HG02610 (cell line): ENCODE results near the gene THAP11.

Experiments used
- ATAC-seq: cut with Tn5 transposase; IDR thresholded peaks from one replicate; pipeline ENCODE4 v1.9.1; 2021; ENCODE audit warnings: mild to moderate bottlenecking, moderate library complexity; ENCODE audit not compliant: unreplicated experiment

The THAP11 gene

DNA sequence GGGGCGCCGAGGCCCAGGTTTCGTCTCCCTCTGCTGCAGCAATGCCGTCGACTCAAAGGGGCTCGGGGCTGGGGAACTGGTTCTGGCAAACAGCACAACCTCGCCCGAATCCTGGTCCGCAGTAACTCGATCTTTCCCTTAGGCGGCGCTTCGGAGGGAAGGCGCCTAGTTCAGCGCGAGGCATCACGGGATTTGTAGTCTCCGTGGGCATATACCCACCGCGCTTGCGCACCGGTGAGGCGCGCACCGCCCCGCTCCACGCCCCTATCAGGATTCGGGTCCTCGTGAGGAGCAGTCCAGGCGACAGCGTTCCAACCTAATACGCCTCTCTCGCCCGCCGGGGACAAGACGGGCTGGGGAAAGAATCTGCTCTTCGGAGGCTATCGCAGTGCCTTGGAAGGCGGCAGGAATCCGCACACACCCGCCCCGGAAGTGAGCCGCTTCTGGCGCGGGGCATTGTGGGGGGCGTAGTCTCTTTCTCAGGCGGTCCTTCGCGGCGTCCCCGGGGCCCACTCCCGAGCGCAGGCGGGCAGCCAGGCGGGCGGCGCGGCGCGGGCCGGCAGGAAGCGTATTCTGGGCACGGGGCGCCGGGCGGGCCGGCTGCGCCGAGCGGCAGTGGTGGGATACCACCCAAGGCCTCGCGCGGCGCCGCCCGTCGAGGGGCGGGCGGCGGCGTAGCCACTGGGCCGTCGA is at the start of gene THAP11:
Gene THAP11, plus strand, starts transcription at position 505 of the 693 bp plus-strand sequence. CDS start 235 bp downstream, outside the sequence.
- peak; percentile 37 for ATAC-seq

DNA sequence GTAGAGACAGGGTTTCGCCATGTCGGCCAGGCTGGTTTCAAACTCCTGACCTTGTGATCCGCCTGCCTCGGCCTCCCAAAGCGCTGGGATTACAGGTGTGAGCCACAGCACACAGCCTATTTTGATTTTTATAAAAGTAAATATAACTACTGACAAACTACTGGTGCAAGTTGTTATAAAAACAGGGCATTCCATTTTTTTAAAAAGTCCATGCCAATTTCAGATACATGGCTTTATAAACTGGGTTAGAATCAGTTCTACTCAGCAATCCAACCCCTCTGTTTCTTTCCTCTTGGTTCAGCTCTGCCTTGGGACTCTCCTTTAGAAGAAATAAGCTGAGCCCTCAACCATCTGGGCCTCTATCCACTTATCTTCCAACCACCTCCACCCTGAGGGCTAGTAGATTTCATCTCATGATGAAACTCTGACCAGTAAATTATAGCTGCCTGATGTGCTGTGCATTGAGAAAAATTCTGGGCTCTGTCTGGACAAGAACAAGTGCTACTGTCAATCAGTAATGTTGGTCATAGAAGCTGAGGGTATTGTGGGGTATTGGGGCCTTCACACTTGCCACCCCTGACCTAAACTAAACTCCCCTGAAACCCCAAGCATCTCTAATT is 45.9 kb upstream of the THAP11 start:
- no peak for ATAC-seq

DNA sequence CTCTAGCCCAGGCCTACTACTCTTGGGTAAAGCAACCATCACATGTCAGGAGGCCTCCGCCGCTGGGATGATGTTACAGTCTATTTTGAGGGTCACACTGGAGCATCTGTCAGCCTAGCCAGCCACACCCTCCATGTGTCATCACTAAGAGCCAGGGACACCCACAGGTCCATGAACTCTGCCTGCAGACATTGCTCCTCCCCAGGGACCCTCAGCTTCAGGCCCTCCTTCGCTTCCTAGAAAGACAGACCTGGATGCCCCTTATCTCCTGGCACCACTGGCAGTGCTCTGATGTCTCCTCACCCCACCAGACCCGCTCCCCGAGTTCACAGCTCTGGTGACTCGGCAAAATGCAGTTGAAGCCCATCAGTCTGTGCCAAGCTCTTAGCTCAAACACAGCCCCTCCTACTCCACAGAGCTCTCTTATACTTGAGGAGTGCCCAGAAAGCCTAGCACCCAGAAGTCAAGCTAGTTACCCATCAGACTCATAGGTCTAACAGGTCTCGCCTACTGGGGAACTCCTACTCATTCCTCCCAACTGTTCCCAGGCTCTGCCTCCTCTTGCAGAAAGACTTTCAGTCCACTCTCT is 41.7 kb upstream of the THAP11 start:
- ATAC-seq, result no peak

DNA sequence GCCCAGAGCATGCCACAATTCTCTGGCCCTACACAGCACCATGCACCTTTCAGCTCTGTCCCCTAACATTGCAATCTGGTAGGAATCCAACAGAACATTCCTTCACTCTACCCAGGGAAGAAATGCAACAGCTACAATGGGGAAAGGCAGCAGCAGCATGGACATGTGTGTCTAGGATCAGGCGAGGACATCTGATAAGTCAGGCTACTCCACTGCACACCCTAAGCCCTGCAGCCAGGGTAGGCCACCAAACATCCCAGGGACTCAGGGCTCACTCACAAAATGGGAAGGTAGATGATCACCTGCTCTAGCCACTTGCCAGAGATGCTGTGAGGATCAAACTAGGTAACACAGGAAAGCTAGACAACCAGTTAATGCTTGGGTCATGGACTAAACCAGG is 40.9 kb upstream of the THAP11 start:
- no peak for ATAC-seq

DNA sequence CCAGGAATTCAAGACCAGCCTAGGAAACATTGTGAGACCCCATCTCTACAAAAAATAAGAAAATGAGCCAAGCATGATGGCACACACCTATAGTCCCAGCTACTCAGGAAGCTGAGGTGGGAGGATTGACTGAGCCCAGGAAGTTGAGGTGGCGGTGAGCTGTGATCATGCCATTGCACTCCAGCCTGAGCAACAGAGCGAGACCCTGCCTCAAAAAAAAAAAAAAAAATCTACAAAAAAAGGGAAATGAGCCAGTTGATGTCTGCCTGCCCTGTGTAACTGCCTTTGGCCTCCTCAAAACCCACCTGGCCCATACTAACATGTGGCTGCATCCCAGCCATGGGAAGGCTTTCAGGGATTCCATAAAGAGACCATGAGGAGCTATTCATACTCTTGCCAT is 40.2 kb upstream of the THAP11 start:
- ATAC-seq, result no peak

DNA sequence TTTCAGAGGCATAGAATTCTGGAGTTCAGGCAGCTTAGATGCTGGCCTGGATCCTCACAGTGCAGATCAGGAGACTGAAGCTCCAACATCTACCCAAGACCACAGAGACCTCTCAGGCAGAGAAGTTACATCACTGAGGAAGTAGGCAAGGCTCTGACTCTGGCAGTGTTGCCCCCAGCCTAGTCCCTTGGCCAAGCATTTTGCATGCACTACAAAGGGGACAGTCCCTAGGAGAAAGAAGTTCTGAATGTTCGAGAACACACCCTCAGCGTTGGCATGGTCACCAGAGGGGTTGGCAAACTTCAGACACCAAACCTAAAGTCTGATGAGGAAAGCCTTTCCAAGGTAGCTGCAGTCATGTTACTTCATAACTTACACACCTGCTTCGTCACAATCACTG is 38.2 kb upstream of the THAP11 start:
- no peak for ATAC-seq

DNA sequence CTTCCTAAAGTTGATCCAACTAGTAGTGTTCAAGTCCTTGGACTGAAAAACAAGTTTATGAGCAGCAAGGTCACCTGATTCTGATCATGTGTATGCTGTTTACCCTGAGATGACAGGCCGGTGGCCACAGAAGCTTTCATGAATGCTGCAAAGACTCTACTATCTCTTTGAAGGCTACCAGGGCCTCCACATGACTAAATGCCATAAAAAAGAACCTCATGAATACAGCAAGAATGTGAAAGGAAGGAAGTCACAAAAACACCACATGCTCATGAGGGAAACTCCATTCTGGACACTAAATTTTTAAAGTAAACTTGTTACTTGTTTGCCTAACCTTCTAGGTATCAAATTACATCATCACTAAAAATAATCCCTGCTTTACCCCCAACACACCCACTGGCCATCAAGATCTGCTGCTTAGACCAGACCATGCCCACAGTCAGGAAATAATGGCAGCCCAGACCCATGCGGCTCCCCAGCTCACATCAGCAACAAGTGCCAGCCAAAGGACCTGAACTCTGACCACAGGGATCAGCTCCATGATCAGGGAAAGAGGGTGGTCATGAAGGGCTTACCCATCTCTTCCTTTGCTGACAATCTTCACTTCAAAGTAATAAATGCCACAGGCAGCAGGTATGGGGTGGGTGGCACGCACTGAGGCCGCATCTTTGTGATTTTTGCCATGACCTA is 37.1 kb upstream of the THAP11 start:
- ATAC-seq, result no peak

DNA sequence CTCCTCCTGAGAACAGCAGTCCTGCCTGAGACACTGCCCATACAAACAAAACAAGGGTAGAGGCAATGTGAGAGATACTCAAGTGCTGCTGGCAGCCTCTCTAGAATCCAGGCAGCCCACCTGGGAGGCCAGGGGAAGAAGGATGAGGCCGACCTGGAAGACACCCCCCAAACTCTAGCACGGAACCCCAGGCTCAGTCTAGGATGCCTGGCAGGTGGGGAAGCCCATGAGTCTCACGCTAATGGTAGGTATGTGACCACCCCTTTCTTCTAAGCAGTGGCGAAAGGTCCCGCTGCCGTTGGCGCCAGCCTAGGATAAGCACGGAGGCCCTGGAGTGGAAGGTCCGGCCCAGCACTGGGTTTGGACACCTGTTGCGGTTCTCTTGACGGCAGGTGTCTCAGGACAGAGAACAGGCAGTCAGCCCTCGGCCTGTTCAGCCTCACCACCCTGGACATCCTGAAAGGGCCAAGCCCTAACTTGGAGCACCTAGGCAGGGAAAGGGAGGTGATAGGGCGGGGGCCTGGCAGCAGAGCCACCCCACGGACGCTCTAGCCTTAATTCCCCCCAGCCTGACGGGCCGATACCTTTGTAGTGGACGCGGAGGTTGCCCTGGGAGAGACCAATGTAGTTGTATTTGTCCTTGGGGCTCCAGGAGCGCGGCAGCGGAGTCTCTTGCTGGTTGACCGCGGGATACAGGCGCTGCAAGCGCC is 36.2 kb upstream of the THAP11 start:
- no peak for ATAC-seq

DNA sequence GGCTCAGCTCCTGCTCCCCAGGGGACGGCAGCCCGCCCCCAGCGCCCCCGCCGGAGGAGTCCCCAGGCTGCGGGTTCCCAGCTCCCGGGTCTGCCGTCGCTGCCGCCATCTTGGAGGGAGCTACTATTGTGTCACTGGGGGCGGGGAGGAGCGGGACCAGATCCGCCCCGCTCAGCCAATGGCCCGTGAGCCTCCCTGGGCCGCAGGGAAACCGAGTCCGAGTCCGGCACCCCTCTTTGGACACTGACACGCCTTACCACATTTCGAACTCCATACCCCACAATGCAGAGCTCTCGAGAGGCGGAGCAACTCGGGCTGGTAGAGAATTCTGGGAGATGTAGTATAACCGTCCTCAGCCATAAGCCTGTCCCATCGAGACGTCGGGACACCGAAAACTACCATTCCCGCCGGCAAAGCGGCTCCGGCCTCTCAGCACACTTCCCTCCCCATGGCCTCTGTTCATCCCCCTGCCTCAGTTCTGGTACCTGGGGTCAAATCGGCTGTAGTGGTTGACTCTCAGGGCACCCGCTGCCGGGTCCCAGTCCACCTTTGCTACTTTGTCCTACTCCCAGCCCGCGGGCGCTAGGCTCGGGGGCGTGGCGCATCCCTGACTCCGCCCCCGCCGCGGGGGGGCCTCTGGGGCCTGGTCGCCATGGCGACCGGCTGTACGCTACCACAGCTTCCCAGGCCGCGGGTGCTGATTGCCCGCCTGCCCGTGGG is 35.5 kb upstream of the THAP11 start, which contains the start of the genes RANBP10 and TSNAXIP1:
Gene RANBP10, minus strand, starts transcription at position 133 of the 720 bp plus-strand sequence. Its CDS starts 24 bp downstream, at position 109.
Gene TSNAXIP1, plus strand, starts transcription at position 462 of the 720 bp plus-strand sequence. CDS start 261 bp downstream, outside the sequence.
- ATAC-seq, result peak; percentile 89

DNA sequence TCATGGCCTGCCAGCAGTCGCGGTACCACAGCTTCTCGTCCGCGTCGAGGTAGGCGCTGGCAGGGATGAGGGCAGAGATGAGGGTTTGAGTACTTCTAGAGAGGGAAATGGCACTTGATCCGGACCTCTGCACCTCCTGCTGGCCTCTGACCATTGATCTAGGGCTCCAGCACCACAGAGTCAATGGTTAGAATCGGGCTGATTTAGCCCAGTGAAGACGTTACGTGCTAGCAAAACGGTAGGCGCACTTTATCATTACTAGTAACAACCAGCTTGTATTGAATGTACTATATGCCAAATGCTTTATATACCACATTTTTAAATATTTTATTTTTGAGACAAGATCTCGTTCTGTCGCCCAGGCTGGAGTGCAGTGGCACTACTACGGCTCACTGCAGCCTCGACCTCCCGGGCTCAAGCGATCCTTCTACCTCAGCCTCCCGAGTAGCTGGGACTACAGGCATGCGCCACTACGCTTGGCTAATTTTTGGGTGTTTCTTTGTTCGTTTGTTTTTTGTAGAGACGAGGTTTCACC is 34.9 kb upstream of the THAP11 start:
- ATAC-seq, result no peak

DNA sequence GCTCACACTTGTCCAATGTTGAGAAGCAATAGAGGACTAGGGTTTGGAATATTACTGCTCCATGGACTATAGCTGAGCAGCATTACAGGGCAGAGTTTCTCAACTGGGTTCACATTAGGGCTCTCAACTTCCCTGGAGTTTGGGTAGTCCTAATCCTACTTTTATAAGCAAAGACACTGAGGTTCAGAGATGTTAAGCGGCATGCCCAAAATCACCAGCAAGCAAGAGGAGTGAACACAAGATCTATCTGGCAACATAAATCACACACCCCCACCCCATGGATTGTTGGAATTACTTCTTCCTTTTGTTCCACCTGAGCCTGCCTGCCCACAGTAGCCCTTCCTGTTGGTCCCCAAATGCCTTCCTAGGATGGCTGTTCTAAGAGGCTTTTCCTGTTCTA is 30.2 kb upstream of the THAP11 start:
- ATAC-seq, result no peak

DNA sequence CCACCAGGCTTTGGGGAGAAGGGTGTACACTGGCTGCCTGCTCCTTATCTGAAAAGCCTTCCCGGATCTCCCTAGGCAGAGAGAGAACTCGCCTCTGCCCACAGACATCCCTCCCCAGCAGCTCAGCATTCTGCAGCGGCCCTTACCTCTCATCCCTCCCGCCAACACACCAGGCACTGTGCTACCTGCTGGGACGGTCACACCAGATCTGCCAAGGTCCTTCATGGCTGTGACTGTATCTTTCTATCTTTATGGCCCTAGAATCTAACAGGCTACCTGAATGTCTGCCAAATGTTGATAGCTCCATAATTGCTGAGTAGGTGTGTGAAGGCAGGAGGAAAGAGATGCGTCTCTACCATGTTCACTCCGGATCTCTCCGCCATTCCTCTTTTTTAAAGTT is 27.6 kb upstream of the THAP11 start:
- ATAC-seq, result no peak

DNA sequence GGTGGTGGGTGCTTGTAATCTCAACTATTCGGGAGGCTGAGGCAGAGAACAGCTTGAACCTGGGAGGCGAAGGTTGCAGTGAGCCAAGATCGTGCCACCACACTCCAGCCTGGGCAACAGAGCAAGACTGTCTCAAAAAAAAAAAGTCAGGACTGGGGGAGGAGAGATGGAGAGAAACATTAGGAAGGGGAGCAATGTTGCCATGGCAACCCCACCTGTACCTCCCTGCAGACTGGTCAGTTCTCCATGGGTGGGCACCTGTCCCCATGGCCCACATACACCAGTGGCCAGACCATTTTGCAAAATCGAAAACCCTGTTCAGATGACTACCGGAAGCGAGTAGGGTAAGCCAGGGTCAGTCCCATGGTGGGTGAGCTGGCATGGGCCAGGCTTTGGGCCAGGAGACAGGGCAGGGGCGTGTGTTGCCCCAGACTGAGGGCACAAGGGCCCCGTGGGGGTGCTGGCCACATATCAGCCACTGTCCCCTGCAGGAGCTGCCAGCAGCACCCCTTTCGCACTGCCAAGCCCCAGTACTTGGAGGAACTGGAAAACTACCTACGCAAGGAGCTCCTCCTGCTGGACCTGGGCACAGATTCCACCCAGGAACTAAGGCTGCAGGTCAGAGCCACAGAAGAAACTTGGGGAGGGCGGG is 21.4 kb upstream of the THAP11 start:
- ATAC-seq, result no peak

DNA sequence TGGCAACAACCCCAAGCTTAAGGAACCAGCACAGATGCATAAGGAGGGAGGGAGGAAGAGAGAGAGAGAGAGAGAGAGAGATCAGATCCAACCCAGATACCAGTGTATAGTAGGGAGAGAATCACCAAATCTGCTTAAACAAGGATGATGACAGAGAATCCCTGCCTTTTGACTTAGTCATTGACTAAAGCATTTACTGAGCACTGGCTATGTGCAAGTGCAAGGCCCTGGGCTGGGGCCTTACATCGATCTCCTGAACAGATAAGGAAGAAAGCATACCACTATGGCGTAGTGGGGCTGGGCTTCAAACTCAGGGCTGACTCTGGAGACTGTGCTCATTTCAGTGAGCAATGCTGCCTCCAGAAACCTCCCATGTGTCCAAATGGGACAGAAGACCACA is 19.6 kb upstream of the THAP11 start:
- ATAC-seq, result no peak

DNA sequence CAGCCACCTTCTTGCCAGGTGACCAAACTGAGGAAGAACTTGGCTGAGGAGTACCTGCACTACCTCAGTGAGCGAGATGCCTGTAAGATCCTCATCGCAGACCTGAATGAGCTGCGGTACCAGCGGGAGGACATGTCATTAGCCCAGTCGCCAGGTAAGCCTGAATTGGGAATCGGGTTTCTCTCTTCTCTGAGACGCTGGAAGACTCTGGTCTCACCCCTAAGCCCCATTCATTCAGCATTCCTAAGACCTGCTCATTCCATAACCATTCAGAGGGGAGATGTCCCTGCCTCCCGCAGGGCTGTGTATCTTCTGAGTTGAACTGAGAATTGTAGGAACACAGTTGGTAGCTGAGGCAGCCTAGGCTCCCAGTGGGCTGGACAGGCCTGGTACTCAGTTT is 17.0 kb upstream of the THAP11 start:
- ATAC-seq, result no peak

DNA sequence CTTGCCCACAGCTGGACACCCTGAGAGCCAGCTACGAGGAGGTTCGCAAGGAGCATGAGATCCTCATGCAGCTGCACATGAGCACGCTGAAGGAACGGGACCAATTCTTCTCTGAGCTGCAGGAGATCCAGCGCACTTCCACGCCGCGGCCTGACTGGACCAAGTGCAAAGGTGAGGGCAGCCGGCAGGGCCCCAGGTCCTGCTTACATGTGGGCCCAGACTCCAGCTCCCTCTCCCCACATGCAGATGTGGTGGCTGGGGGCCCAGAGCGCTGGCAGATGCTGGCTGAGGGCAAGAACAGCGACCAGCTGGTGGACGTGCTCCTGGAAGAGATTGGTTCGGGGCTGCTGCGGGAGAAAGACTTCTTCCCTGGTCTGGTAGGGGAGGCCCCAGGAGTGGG is 16.2 kb upstream of the THAP11 start:
- ATAC-seq, result no peak

DNA sequence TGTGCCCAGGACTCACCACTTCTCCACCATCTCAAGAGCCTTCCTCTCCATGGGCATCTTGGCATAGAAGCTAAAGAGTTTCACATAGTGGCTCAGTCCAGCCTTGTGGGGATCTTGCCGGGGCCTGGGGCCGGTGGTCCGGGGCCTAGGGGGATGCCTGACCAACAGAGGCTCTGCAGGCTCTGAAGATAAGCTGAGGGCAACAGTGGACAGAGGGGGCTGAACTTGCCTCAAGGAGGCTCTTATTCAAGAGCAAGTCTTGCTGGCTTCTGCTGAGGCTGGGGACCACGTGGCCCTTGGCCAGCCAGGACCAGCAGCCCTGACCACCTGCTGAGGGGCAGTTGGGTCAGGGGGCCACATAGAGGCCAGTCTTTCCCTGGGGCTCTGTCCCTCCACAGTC is 13.5 kb upstream of the THAP11 start:
- ATAC-seq, result no peak

DNA sequence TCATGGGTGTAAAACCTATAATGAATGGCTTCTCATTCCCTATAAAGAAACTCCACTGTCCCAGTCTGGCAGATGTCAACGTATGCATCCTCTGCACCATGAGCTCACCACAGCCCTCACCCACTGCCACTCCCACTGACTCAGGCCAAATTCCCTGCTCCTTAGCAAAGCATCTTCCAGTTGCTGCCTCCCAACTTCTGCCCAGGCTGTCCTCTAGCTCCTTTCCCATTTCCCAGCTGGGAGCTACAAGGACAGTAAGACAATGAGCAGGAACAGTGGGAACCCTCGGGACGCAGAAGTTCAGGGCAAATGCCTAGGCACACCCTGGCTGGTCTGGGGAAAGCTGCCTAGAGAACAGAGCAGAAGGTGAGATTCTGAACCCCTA is 9.1 kb upstream of the THAP11 start:
- ATAC-seq, result peak; percentile 9

DNA sequence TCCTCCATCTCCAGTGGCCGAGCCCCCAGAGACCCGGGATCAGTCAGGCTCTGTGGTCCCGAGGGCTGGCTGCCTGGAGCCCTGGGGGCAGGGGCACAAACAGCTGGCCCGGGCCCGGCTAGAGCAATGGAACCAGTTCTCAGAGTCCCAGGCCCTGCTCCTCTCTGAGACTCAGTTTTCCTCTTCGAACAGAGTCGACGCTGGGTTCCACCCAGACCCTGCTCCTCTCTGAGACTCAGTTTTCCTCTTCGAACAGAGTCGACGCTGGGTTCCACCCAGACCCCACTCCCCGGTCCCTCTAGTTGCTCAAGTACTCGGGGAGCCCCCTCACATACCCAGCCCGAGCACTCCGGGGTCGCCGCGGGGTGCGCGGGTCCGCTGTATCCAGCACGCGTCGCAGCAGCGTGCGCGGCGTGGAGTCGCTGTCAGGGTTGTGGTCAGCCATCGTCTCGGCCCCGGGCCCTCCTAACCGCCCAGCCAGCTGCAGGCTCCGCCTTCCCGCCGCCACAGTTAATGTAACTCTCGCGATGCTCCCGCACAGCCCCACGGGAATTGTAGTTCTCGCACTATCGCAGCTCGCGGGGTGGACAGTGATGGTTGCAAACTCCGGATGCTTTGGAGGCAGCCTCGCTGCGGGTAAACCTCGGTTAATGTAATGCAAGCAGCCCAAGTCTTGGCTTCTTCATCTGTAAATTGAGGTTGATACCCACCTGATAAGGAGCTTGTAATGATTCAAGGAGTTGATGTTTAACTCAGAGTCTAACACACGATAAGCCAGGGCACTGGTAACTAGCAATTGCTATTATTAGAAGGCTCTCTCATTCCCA is 8.5 kb upstream of the THAP11 start:
- ATAC-seq, result peak; percentile 95
